ENCODE results near the gene TUSC2.

TUSC2 gene

DNA sequence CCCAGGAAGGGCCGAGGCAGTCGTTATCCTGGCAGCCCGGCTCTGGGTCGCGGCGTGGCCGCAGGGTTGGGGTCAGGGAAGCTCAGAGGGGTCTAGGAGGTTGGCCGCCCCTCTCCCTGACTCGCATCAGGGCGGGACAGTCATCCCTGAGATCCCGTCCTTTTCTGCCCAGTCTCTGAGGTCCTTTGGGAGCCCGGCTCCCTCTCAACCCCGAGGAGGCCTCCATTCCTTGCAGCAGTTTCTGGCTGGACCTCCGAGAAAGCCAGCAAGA is 6.0 kb downstream of the TUSC2 start:
- Histone ChIP-seq H3K27ac (peak overlapping the region; percentile 52 to 91), H3K4me3 (peak overlapping the region; percentile 85)
- TF ChIP-seq, protein P1, sequence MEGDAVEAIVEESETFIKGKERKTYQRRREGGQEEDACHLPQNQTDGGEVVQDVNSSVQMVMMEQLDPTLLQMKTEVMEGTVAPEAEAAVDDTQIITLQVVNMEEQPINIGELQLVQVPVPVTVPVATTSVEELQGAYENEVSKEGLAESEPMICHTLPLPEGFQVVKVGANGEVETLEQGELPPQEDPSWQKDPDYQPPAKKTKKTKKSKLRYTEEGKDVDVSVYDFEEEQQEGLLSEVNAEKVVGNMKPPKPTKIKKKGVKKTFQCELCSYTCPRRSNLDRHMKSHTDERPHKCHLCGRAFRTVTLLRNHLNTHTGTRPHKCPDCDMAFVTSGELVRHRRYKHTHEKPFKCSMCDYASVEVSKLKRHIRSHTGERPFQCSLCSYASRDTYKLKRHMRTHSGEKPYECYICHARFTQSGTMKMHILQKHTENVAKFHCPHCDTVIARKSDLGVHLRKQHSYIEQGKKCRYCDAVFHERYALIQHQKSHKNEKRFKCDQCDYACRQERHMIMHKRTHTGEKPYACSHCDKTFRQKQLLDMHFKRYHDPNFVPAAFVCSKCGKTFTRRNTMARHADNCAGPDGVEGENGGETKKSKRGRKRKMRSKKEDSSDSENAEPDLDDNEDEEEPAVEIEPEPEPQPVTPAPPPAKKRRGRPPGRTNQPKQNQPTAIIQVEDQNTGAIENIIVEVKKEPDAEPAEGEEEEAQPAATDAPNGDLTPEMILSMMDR (IDR thresholded peaks at IDR 0.05): no peak
- DNase-seq (ENCODE audit: low spot score): no peak

DNA sequence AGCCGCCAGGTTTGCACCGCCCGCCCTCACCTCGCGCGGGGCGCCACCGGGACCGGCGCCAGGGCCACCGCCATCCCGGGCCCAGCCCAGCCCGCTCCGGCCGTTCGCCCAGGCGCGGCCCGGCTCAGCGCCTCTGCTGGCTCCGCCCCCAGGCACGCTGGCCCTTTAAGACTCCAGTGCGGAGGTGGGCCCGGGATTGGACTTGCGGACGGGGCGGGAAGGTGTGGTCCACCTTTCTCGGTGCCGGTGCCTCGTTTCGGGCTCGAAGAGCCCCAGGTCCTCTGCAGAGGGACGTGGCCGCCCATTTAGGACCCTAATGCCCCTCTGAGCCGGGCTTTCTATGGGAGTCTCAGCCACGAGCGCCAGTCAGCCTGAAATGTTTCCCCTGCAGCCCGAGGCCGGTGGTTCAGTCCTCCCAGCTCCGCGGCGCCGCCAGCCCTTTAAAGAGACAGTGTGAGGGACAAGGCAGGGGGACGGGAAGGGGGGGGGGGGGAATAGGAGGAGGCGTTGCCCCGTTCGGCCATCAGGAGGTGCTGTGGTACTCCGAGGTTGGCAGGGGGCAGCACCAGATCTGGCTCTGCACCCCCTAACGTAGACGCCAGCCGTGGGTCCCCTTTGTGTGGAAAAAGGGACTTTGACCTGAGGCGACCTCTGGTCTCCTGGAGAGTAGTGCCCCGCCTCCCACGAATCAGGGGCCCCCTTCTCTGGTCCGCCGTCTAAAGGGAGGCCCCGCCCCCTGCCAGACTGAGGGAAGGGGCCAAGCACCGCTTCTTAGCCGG is 6.5 kb downstream of the TUSC2 start:
- DNase-seq (ENCODE audit: low spot score): peak; percentile 93
- Histone ChIP-seq H3K4me3 (peak overlapping the region; percentile 85), H3K27ac (peak overlapping the region; percentile 69 to 91)
- TF ChIP-seq, protein P1 (IDR thresholded peaks at IDR 0.05): no peak

DNA sequence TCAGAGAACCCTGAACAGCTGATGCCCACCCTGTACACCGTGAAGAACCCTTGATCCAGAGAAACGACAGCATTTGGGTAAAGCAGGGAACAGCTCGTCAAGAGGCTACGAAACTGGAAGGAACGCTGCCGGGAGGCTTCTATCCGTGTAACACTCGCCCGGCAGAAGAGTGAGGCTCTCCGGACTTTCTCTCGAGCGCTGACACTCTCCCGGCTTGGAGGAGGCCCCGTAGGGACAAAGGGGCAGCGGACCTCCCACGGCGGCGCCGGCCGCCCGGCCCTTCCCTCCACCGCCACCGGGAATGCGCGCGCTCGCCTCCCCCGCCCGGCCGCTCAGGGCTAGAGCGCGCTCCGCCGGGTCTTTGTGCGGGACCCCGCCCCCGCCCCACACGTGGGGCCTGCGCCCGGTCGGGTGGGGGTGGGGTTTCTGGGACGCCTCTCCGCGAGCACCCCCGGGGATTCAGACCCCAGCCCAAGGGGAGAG is 7.1 kb downstream of the TUSC2 start:
- DNase-seq (ENCODE audit: low spot score): no peak

DNA sequence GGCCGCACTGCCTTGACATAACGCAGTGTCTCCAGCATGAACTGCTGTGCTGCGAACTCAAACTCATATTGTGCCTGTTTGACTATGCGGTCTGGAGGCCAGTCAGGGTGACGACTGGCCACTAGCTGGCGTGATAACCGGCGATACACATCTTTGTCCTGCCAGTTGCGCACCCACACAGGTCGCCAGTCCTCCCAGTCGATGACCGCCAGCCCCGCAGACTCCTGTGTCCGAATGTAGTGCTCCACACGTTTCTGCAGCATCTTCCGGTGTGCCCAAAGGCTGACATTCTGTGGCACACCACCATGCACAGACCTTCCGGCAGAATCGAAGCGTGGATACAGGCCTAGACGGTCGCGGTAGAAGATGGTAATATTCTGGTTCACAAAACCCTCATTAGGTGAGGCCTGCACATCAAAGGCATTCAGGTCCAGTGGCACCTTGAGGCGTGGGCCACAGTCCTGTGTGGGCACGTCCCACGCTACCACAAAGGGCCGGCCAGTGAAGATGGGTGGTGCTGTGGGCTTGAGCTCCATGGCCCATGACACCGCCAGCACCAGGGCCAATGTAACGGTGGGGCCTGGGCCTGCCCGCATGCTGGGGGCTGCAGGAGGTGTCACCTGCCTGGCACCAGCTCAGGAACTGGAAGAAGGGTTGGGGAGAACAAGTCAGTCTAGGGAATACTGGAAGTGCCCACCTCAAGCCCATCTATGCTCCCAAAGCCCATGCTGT is 8.0 kb downstream of the TUSC2 start:
- no peak for DNase-seq (ENCODE audit: low spot score)
- TF ChIP-seq, protein P1 (IDR thresholded peaks at IDR 0.05): no peak
- Histone ChIP-seq H3K27ac (peak overlapping the region in 1 of 2 donors; percentile 91), H3K4me3 (peak overlapping the region; percentile 85)

More for the DNA sequence above, 7.1 kb downstream of the TUSC2 start:
- Histone ChIP-seq H3K4me3 (peak overlapping the region; percentile 85), H3K27ac (peak overlapping the region; percentile 69 to 91)
- TF ChIP-seq, protein P1 (IDR thresholded peaks at IDR 0.05): no peak

DNA sequence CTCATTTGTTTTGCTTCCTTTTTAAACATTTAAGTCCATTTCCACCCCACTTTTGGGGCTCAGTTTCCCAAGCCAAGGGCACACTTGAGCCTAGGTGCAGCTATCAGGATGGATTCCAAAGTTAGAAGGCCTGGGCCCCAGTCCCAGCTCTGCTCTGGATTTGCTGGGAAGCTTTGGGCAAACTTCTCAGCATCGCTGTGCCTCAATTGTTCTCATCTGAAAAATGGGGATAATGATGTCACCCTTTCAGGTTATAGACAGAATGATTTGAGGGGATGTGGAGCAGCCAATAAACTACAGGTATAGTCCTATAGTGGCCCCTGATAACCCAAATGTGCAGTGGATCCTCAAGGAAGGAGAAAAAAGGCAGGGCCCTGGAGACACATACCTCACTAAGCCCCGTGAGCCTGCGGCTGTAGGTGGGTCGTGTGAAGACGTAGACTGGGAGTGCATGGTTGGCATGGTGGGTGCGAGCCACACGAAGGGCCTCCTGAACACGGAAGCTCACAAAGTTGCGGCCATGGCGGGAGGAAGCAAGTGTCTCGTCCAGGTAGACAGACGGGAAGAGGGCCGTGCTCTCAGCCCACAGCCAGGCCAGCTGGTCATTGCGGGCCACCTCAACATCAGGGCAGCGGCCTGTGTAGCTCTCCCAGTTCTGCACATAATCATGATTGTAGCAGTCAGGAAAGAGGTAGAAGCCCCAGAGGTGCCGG is 8.7 kb downstream of the TUSC2 start:
- no peak for DNase-seq (ENCODE audit: low spot score)
- TF ChIP-seq, protein P1 (IDR thresholded peaks at IDR 0.05): no peak
- Histone ChIP-seq H3K27ac (peak overlapping the region in 1 of 2 donors; percentile 91), H3K4me3 (peak overlapping the region; percentile 85)

DNA sequence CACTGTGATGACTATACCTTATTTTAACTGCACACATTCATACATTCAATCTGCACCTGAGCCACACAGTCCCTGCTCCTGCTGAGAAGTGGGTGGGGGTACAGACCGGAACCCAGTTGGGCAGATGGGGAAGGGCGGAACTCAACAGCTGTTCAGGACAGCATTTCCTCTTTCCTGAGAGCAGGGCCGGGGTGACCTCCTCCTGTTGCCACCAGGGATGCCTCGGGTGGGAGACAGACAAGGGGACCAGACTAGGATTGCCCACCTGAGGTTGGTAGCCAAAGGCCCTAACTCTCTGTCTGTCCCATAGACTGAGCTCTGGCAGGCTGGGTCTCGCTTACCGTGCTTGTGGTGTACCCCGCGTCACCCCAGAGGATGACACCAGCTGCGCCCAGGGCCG is 9.4 kb downstream of the TUSC2 start:
- DNase-seq (ENCODE audit: low spot score): no peak
- TF ChIP-seq, protein P1 (IDR thresholded peaks at IDR 0.05): no peak
- peak overlapping the region in 1 of 2 donors; percentile 17 for H3K27ac ChIP-seq
- H3K4me3 ChIP-seq: peak overlapping the region; percentile 85

All from coronary artery (tissue), 2 donors.